HCT116 (cell line): Measurements from ENCODE around the gene ADGRA1.

ENCODE experiments used
- CEBPB ChIP-seq: IDR thresholded peaks from 2 replicates; pipeline ENCODE4 v1.6.1; 2012; ENCODE audit warnings: low read depth
- CTCF ChIP-seq, 3 experiments: fragments of 200-600 bp in 1 of 3; sonication (generic) in 1 of 3; IDR thresholded peaks in 2 of 3; conservative IDR thresholded peaks in 1 of 3; 2 replicates each; pipeline ENCODE4 v1.5.1; 2012 to 2017; ENCODE audit warnings: low read depth in 2 of 3, low read length in 2 of 3, antibody characterized with exemption in 1 of 3, borderline replicate concordance in 1 of 3, control low read depth in 1 of 3, mild to moderate bottlenecking in 1 of 3, mixed read lengths in 1 of 3, mixed run types in 1 of 3, moderate library complexity in 1 of 3; ENCODE audit not compliant: insufficient read depth in 1 of 3
- EGR1 ChIP-seq: IDR thresholded peaks from 2 replicates; pipeline ENCODE4 v1.6.1; 2012; ENCODE audit warnings: low read depth
- EZH2 ChIP-seq: fragments of 200-600 bp; sonication (generic); IDR thresholded peaks from 2 replicates; pipeline ENCODE4 v1.6.1; 2017; ENCODE audit warnings: antibody characterized with exemption, mixed run types
- EZH2phosphoT487 ChIP-seq: fragments of 200-600 bp; IDR thresholded peaks from 2 replicates; pipeline ENCODE4 v1.6.1; 2018; ENCODE audit warnings: antibody characterized with exemption, borderline replicate concordance
- FOSL1 ChIP-seq: IDR thresholded peaks from 2 replicates; pipeline ENCODE4 v1.6.1; 2012; ENCODE audit warnings: low read depth
- JUND ChIP-seq: IDR thresholded peaks from 2 replicates; pipeline ENCODE4 v1.6.1; 2012
- POLR2A ChIP-seq: IDR thresholded peaks from 2 replicates; pipeline ENCODE4 v1.7.0; 2011; ENCODE audit warnings: borderline replicate concordance; ENCODE audit not compliant: insufficient read depth, insufficient read length; ENCODE audit errors: extremely low read depth
- POLR2AphosphoS5 ChIP-seq: IDR thresholded peaks from 2 replicates; pipeline ENCODE4 v1.6.1; 2011; ENCODE audit warnings: mild to moderate bottlenecking, low read depth, low read length, moderate library complexity
- REST ChIP-seq: IDR thresholded peaks from 2 replicates; pipeline ENCODE4 v1.6.1; 2012; ENCODE audit warnings: low read depth
- SIN3A ChIP-seq: IDR thresholded peaks from 2 replicates; pipeline ENCODE4 v1.6.1; 2012; ENCODE audit warnings: low read depth
- ZBTB33 ChIP-seq: IDR thresholded peaks from 2 replicates; pipeline ENCODE4 v1.6.1; 2011; ENCODE audit warnings: mild to moderate bottlenecking, low read length, moderate library complexity; ENCODE audit not compliant: insufficient replicate concordance; ENCODE audit errors: extremely low read depth
- TF ChIP-seq, protein P1 (sequence below): IDR thresholded peaks from 2 replicates; pipeline ENCODE4 v1.6.1; 2012

- TF ChIP-seq JUND (no peak), EZH2 (no peak), POLR2A (no peak), CTCF (IDR thresholded peaks at IDR 0.05 in 2 of 3, conservative IDR thresholded peaks at IDR 0.05 in 1 of 3; ENCODE audit: borderline replicate concordance in 1 of 3, insufficient read depth in 1 of 3, low read depth in 2 of 3, low read length in 2 of 3) (no peak), POLR2AphosphoS5 (no peak), CEBPB (no peak), EGR1 (no peak), SIN3A (no peak), FOSL1 (no peak), REST (no peak), EZH2phosphoT487 (no peak), ZBTB33 (no peak)
- TF ChIP-seq, protein P1, sequence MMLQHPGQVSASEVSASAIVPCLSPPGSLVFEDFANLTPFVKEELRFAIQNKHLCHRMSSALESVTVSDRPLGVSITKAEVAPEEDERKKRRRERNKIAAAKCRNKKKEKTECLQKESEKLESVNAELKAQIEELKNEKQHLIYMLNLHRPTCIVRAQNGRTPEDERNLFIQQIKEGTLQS: no peak
Measured at GRCh38 chr10:133104068-133104962, 16.6 kb downstream of the ADGRA1 start.
